Activated CD8-positive, alpha-beta T cell treated with anti-CD3 and anti-CD28 coated beads for 36 hours (primary cell): ENCODE data around the gene SERPINB6. TPM values are rescaled to one million over a fixed set of nuclear protein-coding genes. Genes with fewer than 3 reads are reported as not detected.
A peak's percentile ranks its signal among the peaks of the same experiment; 100 is the strongest.
"Not testable (repeated sequence)": the region's sequence is repeated elsewhere in the genome, so short reads cannot be mapped to it uniquely, and the experiment has no call there.

ENCODE experiments used
- ATAC-seq: fragments of 200-7000 bp; cut with Tn5 transposase; one replicate; pipeline ENCODE4 v1.10.0; 2021; ENCODE audit warnings: mild to moderate bottlenecking, moderate library complexity
- CTCF ChIA-PET: fragments of 350-600 bp; sonication (Branson Sonifier 250); formaldehyde crosslinking; loops from one replicate; lab custom pipeline; 2021; ENCODE audit warnings: antibody characterized with exemption; lab: Charles Lee
- POLR2A ChIA-PET: fragments of 350-600 bp; sonication (Branson Sonifier 250); formaldehyde crosslinking; loops from one replicate; lab custom pipeline; 2021; ENCODE audit warnings: antibody characterized with exemption; lab: Charles Lee
- DNase-seq: peaks from one replicate; pipeline ENCODE4 v3.0.0-alpha.2; 2020
- H3K27ac Mint-ChIP-seq: one replicate; pipeline ENCODE4 v1.8.0; 2021; ENCODE audit warnings: mild to moderate bottlenecking, mixed read lengths
- H3K27me3 Mint-ChIP-seq: one replicate; pipeline ENCODE4 v1.8.0; 2021; ENCODE audit warnings: mixed read lengths
- H3K36me3 Mint-ChIP-seq: one replicate; pipeline ENCODE4 v1.8.0; 2021; ENCODE audit warnings: low read depth, mixed read lengths
- H3K4me1 Mint-ChIP-seq: one replicate; pipeline ENCODE4 v1.8.0; 2021; ENCODE audit warnings: low read depth, mixed read lengths
- H3K4me3 Mint-ChIP-seq: one replicate; pipeline ENCODE4 v1.8.0; 2021; ENCODE audit warnings: mild to moderate bottlenecking, moderate library complexity, mixed read lengths
- H3K9me3 Mint-ChIP-seq: one replicate; pipeline ENCODE4 v1.8.0; 2021; ENCODE audit warnings: mixed read lengths
- CTCF ChIP-seq: fragments of 200-600 bp; IDR thresholded peaks from one replicate; pipeline ENCODE4 v1.8.0; 2022; ENCODE audit warnings: antibody characterized with exemption, mild to moderate bottlenecking
- intact Hi-C: fragments of 100-400 bp; cut with micrococcal nuclease; formaldehyde crosslinking; loops from one replicate; pipeline ENCODE4 v1.10.0; 2022
- total RNA-seq, 2 experiments: library from RNA; stranded (reverse); gene quantifications; one replicate each; pipeline ENCODE4 v1.2.3, GENCODE V29; 2021

Gene SERPINB6
- total RNA-seq, 2 experiments from 2014 or later: 52.2 to 53.8 TPM

GRCh38 chr6:2976571-2977085 lies 5.3 kb upstream of the SERPINB6 start:
- TF ChIP-seq CTCF: no peak
- Mint-ChIP-seq H3K4me1 (peaks cover 40% of the 10 kb centered on the region), H3K9me3 (no peaks in the 10 kb centered on the region), H3K27me3 (peaks cover 2% of the 10 kb centered on the region), H3K27ac (peak overlapping the region; percentile 66), H3K4me3 (no peak overlapping the region), H3K36me3 (no peaks in the 10 kb centered on the region)
- intact Hi-C loops: no loop called here
- POLR2A ChIA-PET: interaction anchor here (1.0 to 2.5 kb wide), 5 partner anchors 8 to 135 kb away, joined by 3 to 11 read pairs (median 3); partner anchors contain the start of gene SERPINB1
- ATAC-seq (no peak), DNase-seq (no peak)
- CTCF ChIA-PET: interaction anchor here (1.1 to 3.5 kb wide), 5 partner anchors 12 to 130 kb away, joined by 3 to 21 read pairs (median 4); no protein-coding TSS in a partner anchor

GRCh38 chr6:2976060-2976459 lies 4.7 kb upstream of the SERPINB6 start:
- peaks cover 36% of the 10 kb centered on the region for H3K4me1 Mint-ChIP-seq
- no peak for ATAC-seq
- no peak overlapping the region for H3K27ac Mint-ChIP-seq
- no peak overlapping the region for H3K4me3 Mint-ChIP-seq
- no peak for DNase-seq
- no peak for TF ChIP-seq CTCF
- no peaks in the 10 kb centered on the region for H3K9me3 Mint-ChIP-seq
- POLR2A ChIA-PET: interaction anchor here (1.0 to 2.5 kb wide), 7 partner anchors 8 to 135 kb away, joined by 3 to 11 read pairs (median 3); partner anchors contain the start of gene SERPINB1
- H3K27me3 Mint-ChIP-seq: peaks cover 2% of the 10 kb centered on the region
- intact Hi-C loops: no loop called here
- CTCF ChIA-PET: interaction anchor here (0.8 to 3.5 kb wide), 7 partner anchors 10 to 238 kb away, joined by 3 to 21 read pairs (median 3); no protein-coding TSS in a partner anchor
- H3K36me3 Mint-ChIP-seq: no peaks in the 10 kb centered on the region

GRCh38 chr6:2973676-2974075 lies 2.3 kb upstream of the SERPINB6 start:
- Mint-ChIP-seq H3K27ac (no peak overlapping the region), H3K4me1 (peaks cover 45% of the 10 kb centered on the region), H3K9me3 (no peaks in the 10 kb centered on the region), H3K36me3 (no peaks in the 10 kb centered on the region), H3K27me3 (no peaks in the 10 kb centered on the region), H3K4me3 (no peak overlapping the region)
- peak; percentile 42 for DNase-seq
- TF ChIP-seq CTCF: no peak
- intact Hi-C loops: no loop called here
- ChIA-PET CTCF (interaction anchor here (1.4 to 3.5 kb wide), 4 partner anchors 13 to 127 kb away, joined by 5 to 21 read pairs (median 10); no protein-coding TSS in a partner anchor), POLR2A (interaction anchor here (1.2 to 1.8 kb wide), 3 partner anchors 21 to 132 kb away, joined by 3 to 6 read pairs (median 4); partner anchors contain the start of gene SERPINB1)
- no peak for ATAC-seq

GRCh38 chr6:2973180-2973579 lies 1.8 kb upstream of the SERPINB6 start:
- ChIA-PET POLR2A (interaction anchor here (1.2 to 1.8 kb wide), 2 partner anchors 21 to 126 kb away, joined by 3 to 6 read pairs; no protein-coding TSS in a partner anchor), CTCF (interaction anchor here (1.4 to 3.5 kb wide), 3 partner anchors 14 to 21 kb away, joined by 5 to 21 read pairs (median 8); no protein-coding TSS in a partner anchor)
- H3K36me3 Mint-ChIP-seq, DNase-seq, ATAC-seq, intact Hi-C loops, H3K9me3 Mint-ChIP-seq, H3K4me3 Mint-ChIP-seq, H3K27ac Mint-ChIP-seq, H3K27me3 Mint-ChIP-seq: not testable (repeated sequence)
- peaks cover 45% of the 10 kb centered on the region for H3K4me1 Mint-ChIP-seq

- H3K36me3 Mint-ChIP-seq, H3K27me3 Mint-ChIP-seq, DNase-seq, intact Hi-C loops, ATAC-seq, H3K9me3 Mint-ChIP-seq: not testable (repeated sequence)
- peaks cover 49% of the 10 kb centered on the region for H3K4me1 Mint-ChIP-seq
- CTCF ChIA-PET: interaction anchor here (1.3 to 1.6 kb wide), 2 partner anchors 20 to 126 kb away, joined by 4 to 6 read pairs; no protein-coding TSS in a partner anchor
- peak overlapping the region; percentile 20 for H3K27ac Mint-ChIP-seq
- H3K4me3 Mint-ChIP-seq: peak overlapping the region; percentile 83
- POLR2A ChIA-PET: interaction anchor here (1.3 kb wide), 1 partner anchor 17 kb away, joined by 7 read pairs; no protein-coding TSS in a partner anchor
Observed at GRCh38 chr6:2972685-2973084, 1.3 kb upstream of the SERPINB6 start.

GRCh38 chr6:2972219-2972487 lies 786 bp upstream of the SERPINB6 start:
- ATAC-seq, H3K9me3 Mint-ChIP-seq, H3K36me3 Mint-ChIP-seq, DNase-seq, intact Hi-C loops, H3K27me3 Mint-ChIP-seq: not testable (repeated sequence)
- ChIA-PET POLR2A (interaction anchor here (0.8 to 1.5 kb wide), 7 partner anchors 14 to 131 kb away, joined by 3 to 7 read pairs (median 4); partner anchors contain the start of gene SERPINB1), CTCF (interaction anchor here (0.7 to 1.6 kb wide), 6 partner anchors 15 to 181 kb away, joined by 3 to 6 read pairs (median 4); no protein-coding TSS in a partner anchor)
- Mint-ChIP-seq H3K4me3 (peak overlapping the region; percentile 83), H3K4me1 (peaks cover 53% of the 10 kb centered on the region), H3K27ac (peak overlapping the region; percentile 90)
